H1 (cell line): Measurements from ENCODE around the gene SLC6A6.

Experiments used
- EZH2 ChIP-seq: fragments of 200-600 bp; sonication (generic); IDR thresholded peaks from 2 replicates; pipeline ENCODE4 v1.7.1; 2012; ENCODE audit warnings: low read depth, mild to moderate bottlenecking, moderate library complexity, low read length, inconsistent platforms; ENCODE audit not compliant: severe bottlenecking
- GABPA ChIP-seq: IDR thresholded peaks from 2 replicates; pipeline ENCODE4 v1.6.1; 2011; ENCODE audit warnings: mild to moderate bottlenecking, low read length, moderate library complexity, borderline replicate concordance; ENCODE audit not compliant: insufficient read depth
- HDAC2 ChIP-seq, 2 experiments: fragments of 300-600 bp in 1 of 2; sonication (generic) in 1 of 2; IDR thresholded peaks; 2 replicates each; pipeline ENCODE4 v1.6.1; 2011 to 2012; ENCODE audit warnings: low read depth in 2 of 2, low read length in 2 of 2, mild to moderate bottlenecking in 2 of 2, moderate library complexity in 2 of 2, borderline replicate concordance in 1 of 2, inconsistent platforms in 1 of 2
- JUN ChIP-seq: IDR thresholded peaks from 2 replicates; pipeline ENCODE4 v1.6.1; 2011; ENCODE audit warnings: low read depth, mild to moderate bottlenecking, improper control_type of control experiment, low read length
- RXRA ChIP-seq: IDR thresholded peaks from 2 replicates; pipeline ENCODE4 v1.6.1; 2011; ENCODE audit warnings: low read depth, mild to moderate bottlenecking, low read length, moderate library complexity; ENCODE audit not compliant: insufficient read depth
- SIN3A ChIP-seq, 2 experiments: IDR thresholded peaks in 1 of 2; conservative IDR thresholded peaks in 1 of 2; 2 replicates each; pipeline ENCODE4 v1.6.1; 2011 to 2012; ENCODE audit warnings: low read length in 2 of 2, improper control_type of control experiment in 1 of 2, low read depth in 1 of 2, mild to moderate bottlenecking in 1 of 2
- TAF1 ChIP-seq: IDR thresholded peaks from 2 replicates; pipeline ENCODE4 v1.6.1; 2011; ENCODE audit warnings: mild to moderate bottlenecking, low read depth, low read length
- ZNF274 ChIP-seq: IDR thresholded peaks from 2 replicates; pipeline ENCODE4 v1.7.0; 2012; ENCODE audit warnings: low read length, borderline replicate concordance; ENCODE audit errors: extremely low read depth
- TF ChIP-seq, protein P1 (sequence below), 3 experiments: IDR thresholded peaks; 1 replicate in 2 of 3; 2 replicates in 1 of 3; pipeline versions ENCODE4 v1.5.1 to v1.6.1; 2011; ENCODE audit warnings: low read length in 3 of 3, mild to moderate bottlenecking in 3 of 3, inconsistent platforms in 2 of 3, low read depth in 1 of 3, moderate library complexity in 1 of 3; ENCODE audit not compliant: insufficient read depth in 1 of 3; ENCODE audit errors: control extremely low read depth in 1 of 3

DNA sequence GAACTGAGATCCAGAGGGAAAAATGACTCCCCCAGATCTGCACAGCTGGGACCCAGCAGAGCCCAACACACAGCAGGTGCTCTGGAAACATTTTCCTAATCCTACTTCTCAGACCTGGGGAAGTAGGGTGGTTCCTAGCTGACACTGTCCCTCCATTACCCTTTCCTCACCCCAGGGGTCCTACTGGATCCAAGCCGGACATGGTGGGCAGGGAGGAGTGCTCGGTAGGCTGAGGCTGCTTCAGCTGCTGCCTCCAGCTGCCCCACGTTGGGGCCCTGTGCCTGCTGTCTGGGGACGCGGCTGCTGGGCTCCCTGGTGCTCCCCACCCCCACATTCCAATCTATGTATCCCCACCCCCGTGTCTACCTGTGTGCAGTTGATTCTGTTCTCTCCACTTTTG, 29.8 kb upstream of the SLC6A6 start:
- TF ChIP-seq HDAC2 (IDR thresholded peaks at IDR 0.05; ENCODE audit: borderline replicate concordance in 1 of 2, low read depth in 2 of 2, low read length in 2 of 2) (no peak), ZNF274 (no peak), TAF1 (no peak), JUN (no peak), EZH2 (no peak), RXRA (no peak), SIN3A (conservative IDR thresholded peaks at IDR 0.05 in 1 of 2, IDR thresholded peaks at IDR 0.05 in 1 of 2; ENCODE audit: low read depth in 1 of 2, low read length in 2 of 2) (no peak), GABPA (no peak)
- TF ChIP-seq, protein P1, sequence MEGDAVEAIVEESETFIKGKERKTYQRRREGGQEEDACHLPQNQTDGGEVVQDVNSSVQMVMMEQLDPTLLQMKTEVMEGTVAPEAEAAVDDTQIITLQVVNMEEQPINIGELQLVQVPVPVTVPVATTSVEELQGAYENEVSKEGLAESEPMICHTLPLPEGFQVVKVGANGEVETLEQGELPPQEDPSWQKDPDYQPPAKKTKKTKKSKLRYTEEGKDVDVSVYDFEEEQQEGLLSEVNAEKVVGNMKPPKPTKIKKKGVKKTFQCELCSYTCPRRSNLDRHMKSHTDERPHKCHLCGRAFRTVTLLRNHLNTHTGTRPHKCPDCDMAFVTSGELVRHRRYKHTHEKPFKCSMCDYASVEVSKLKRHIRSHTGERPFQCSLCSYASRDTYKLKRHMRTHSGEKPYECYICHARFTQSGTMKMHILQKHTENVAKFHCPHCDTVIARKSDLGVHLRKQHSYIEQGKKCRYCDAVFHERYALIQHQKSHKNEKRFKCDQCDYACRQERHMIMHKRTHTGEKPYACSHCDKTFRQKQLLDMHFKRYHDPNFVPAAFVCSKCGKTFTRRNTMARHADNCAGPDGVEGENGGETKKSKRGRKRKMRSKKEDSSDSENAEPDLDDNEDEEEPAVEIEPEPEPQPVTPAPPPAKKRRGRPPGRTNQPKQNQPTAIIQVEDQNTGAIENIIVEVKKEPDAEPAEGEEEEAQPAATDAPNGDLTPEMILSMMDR (IDR thresholded peaks at IDR 0.05; ENCODE audit: control extremely low read depth in 1 of 3, insufficient read depth in 1 of 3, low read depth in 1 of 3, low read length in 3 of 3): no peak
